ENCODE results near the gene WDR48.

GRCh38 chr3:39013921-39014509, 37.8 kb upstream of the WDR48 start:
- no peak for TF ChIP-seq POLR2AphosphoS5 (IDR thresholded peaks at IDR 0.05; ENCODE audit: low read depth, low read length)
- no peak for TF ChIP-seq POLR2A (IDR thresholded peaks at IDR 0.05; ENCODE audit: low read depth, low read length)
